Breast epithelium (tissue), 3 donors: Measurements from ENCODE around the gene TBR1.

Source experiments
- CTCF ChIP-seq, 3 donors: fragments of 450-650 bp; IDR thresholded peaks; one replicate each; pipeline ENCODE4 v1.5.1; 2016 to 2017; ENCODE audit warnings: antibody characterized with exemption in 3 of 3, mild to moderate bottlenecking in 3 of 3, moderate library complexity in 3 of 3
- POLR2A ChIP-seq: fragments of 450-650 bp; IDR thresholded peaks from one replicate; pipeline ENCODE4 v1.6.1; 2016; ENCODE audit warnings: antibody characterized with exemption, mild to moderate bottlenecking, moderate library complexity

GRCh38 chr2:161391737-161392506 lies 24.2 kb upstream of the TBR1 start:
- TF ChIP-seq CTCF (IDR thresholded peaks at IDR 0.05), result no peak
- TF ChIP-seq POLR2A, result no peak
